ENCODE data around the gene RNH1.
"Not testable (repeated sequence)": the region's sequence is repeated elsewhere in the genome, so short reads cannot be mapped to it uniquely, and the experiment has no call there.

The RNH1 gene

DNA sequence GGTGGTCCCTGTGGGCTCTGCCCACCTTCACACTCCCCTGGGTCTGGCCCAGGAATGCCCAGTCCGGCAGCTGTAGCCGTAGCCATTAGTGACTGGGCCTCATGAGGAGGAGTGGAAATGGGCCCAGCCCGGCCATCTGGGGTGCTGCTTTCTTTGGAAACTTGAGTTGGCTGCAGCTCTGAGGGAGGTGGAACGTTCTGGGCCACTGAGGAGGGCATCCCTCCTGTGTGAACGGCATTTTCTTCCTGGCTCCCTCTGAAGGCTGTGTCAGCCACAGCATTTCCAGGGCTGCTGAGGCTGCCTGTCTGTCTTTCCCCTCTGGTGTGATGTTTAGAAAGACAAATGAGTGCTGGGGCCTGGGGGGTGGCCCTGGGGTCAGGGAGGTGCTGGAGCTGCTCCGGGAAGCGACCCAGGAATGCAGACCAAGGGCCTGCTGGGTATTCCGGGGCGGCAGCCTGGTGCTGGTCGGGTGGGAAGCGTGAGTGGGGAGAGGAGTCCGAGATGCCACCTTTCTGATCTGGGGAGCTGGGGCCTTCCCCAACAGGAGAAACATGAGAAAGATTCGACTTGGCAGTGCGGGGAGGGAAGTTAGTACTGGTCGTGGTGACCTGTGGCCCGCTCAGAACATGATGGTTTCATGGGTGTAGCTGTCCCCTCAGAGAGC, 29.9 kb downstream of the RNH1 start:
- no peak for DNase-seq (ENCODE audit: low read depth in 2 of 2)

- no peak for DNase-seq (ENCODE audit: low read depth in 2 of 2)
Measured at GRCh38 chr11:476416-476815, 30.6 kb downstream of the RNH1 start.

DNA sequence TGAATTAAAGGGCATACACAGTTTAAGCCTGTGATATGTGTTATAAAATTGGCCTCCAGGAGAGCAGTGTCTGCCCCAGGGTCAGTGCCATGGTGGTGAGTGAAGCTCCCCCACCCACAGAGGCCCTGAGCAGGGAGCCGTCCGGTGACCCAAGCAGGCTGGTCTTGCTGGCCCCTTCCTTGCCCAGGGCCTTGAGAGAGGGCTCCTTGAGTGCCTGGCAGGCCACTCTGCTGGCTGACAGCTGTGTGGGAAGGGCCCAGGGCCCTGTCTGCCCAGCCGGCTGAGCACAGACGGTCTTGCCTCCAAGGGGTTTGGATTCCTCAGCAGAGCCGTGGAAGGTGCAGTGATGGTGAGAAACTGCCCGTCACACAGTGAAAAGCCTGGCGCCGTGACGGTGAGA, 31.1 kb downstream of the RNH1 start:
- DNase-seq (ENCODE audit: low read depth in 2 of 2), result no peak

DNA sequence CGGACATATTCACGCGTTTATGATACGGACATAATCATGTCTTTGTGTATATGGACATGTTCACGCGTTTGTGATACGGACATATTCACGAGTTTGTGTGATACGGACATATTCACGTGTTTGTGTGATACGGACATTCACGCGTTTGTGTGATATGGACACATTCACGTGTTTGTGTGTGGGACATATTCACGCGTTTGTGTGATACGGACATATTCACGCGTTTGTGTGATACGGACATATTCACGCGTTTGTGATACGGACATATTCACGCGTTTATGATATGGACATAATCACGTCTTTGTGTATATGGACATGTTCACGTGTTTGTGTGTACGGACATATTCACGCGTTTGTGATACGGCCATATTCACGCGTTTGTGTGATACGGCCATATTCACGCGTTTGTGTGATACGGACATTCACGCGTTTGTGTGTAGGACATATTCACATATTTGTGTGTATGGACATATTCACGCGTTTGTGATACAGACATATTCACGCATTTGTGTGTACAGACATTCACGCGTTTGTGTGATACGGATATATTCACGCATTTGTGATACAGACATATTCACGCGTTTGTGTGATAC, 32.0 kb downstream of the RNH1 start:
- no peak for DNase-seq (ENCODE audit: low read depth in 2 of 2)

- DNase-seq (ENCODE audit: low read depth in 2 of 2), result no peak
Measured at GRCh38 chr11:473962-474785, 32.9 kb downstream of the RNH1 start.

GRCh38 chr11:473415-473814, 33.6 kb downstream of the RNH1 start:
- DNase-seq (ENCODE audit: low read depth in 2 of 2), result no peak

DNA sequence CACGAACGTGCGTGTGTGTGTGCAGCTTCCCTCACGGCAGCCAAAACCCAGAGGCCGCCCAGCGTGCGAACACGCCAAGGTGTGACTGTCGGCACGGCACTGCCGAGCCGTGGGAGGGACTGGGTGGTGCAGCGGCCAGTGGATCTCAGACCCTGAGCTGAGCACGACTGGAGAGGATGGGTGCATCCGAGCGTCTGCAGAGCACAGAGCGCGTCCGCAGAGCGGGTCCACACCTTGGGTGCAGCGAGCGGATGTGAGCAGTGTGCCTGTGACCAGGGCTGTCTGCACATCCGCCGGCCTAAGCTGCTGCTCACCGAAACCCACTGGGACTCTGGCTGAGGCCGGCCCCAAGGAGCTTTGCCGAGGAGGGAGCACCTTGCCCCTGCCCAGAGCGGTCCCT, 34.2 kb downstream of the RNH1 start:
- DNase-seq (ENCODE audit: low read depth in 2 of 2), result no peak

GRCh38 chr11:472272-472671, 34.8 kb downstream of the RNH1 start:
- no peak for DNase-seq (ENCODE audit: low read depth in 2 of 2)

GRCh38 chr11:471468-472145, 35.4 kb downstream of the RNH1 start:
- DNase-seq (ENCODE audit: low read depth in 2 of 2), result no peak

DNA sequence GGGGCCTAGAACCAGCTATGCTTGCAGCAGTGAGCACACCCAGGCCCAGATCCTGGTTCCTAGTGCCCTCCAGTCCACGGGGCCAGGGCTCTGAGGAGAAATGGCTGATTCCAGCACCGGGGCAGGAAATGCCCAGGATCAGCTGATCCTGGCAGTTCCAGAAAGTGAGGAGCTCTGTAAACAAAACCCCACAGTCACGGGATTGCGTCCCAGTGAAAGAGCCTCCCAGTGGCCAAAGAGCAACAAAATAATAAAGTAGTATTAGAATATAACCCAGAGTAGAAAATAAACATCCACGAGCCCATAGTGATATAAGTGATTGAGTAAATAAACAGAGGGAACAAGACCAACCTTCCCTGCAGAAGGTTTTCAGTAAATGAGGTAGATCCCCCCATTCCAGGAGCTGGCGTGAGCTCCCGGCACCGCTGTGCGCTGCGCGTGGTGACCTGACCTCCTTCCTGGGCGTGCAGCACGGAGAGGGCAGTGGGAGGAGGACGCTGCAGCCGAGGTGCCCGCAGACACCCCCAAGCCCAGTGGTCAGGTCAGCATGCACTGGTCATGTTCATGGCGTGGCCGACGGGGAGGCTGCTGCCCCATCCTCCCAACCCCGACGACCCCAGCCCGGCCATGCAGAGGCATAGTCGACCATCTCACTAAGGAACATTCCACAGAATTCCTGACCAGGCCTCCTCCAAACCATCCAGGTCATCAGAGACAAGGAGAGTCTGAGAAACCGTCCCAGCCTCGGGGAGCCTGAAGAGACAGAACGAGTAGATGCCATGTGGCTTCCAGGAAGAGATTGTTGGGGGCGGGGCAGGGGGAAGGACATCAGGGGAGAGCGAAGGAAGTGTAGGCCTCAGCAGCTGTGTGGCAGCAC, 37.1 kb downstream of the RNH1 start:
- no peak for DNase-seq (ENCODE audit: low read depth in 2 of 2)

DNA sequence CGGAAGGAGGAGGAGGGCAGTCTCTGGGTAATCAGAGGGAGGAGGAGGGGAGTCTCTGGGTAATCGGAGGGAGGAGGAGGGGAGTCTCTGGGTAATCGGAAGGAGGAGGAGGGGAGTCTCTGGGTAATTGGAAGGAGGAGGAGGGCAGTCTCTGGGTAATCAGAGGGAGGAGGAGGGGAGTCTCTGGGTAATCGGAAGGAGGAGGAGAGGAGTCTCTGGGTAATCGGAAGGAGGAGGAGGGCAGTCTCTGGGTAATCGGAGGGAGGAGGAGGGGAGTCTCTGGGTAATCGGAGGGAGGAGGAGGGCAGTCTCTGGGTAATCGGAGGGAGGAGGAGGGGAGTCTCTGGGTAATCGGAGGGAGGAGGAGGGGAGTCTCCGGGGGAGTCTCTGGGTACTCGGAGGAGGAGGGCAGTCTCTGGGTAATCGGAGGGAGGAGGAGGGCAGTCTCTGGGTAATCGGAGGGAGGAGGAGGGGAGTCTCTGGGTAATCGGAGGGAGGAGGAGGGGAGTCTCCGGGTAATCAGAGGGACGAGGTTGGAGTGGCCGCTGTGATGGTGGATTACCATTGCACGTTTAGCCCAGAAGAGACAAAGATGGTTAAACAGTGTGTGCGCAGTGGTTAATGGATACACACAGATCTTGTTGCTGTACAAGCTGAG, 37.9 kb downstream of the RNH1 start:
- DNase-seq (ENCODE audit: low read depth in 2 of 2), result not testable (repeated sequence)

- no peak for DNase-seq (ENCODE audit: low read depth in 2 of 2)
Measured at GRCh38 chr11:468493-468892, 38.5 kb downstream of the RNH1 start.

- DNase-seq (ENCODE audit: low read depth in 2 of 2), result no peak
Measured at GRCh38 chr11:468036-468435, 39.0 kb downstream of the RNH1 start.

- DNase-seq (ENCODE audit: low read depth in 2 of 2), result no peak
Measured at GRCh38 chr11:465896-466530, 41.0 kb downstream of the RNH1 start.

DNA sequence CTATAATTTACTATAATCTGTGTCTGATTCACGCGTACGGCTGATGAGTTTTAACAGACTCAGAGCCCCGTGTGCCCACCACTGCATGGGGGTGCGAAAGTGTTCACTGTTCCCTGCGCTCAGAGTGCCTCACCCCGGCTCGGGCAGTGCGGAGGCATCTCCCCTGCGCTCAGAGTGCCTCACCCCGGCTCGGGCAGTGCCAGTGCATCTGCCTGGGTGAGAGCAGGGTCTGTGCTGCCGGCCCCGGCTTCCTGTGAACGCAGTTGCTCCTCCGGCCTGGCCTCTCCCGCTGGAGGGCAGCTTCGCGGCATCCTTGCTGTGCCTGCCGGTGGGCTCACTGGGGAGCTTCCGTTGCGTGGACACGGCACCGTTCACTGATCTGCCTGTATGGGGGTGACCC, 42.7 kb downstream of the RNH1 start:
- DNase-seq (ENCODE audit: low read depth in 2 of 2), result no peak

DNA sequence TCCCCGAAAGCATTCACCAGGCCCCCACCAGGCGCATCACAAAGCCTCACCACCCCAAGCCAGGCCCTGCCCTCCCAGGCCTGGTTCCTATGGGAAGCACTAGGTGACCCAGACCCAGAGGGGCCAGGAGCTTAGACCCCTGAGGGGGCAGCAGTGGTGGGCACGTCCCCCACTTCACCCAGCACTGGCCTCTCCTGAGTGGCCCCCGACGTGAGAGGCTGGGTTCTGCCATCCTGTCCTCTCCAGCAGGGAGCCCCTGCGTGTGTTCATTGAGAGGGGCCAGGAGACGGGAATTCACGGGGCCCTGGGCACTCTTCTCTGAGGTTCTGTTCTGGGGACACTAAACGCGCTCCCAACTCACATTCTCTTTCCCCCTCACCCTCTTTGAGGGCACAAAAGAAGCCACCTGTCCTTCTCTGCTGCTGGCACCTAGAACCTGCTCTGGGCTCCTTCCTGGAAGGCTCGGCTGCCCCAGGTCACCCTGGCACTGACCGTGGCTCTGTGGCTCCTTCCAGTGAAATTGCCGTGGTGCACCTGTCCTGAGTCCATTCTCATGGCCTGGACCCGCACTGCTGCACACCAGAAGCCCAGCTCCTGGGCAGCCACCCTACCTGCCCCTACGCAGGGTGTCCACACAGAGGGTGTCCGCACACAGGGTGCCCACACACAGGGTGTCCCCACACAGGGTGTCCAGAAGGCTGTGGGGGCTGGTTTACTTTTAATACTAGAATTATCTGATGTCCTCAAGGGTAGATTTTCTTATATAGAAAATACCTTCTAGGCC, 44.7 kb downstream of the RNH1 start:
- DNase-seq (ENCODE audit: low read depth in 2 of 2), result no peak

- DNase-seq (ENCODE audit: low read depth in 2 of 2), result no peak
Measured at GRCh38 chr11:461626-462025, 45.4 kb downstream of the RNH1 start.

DNA sequence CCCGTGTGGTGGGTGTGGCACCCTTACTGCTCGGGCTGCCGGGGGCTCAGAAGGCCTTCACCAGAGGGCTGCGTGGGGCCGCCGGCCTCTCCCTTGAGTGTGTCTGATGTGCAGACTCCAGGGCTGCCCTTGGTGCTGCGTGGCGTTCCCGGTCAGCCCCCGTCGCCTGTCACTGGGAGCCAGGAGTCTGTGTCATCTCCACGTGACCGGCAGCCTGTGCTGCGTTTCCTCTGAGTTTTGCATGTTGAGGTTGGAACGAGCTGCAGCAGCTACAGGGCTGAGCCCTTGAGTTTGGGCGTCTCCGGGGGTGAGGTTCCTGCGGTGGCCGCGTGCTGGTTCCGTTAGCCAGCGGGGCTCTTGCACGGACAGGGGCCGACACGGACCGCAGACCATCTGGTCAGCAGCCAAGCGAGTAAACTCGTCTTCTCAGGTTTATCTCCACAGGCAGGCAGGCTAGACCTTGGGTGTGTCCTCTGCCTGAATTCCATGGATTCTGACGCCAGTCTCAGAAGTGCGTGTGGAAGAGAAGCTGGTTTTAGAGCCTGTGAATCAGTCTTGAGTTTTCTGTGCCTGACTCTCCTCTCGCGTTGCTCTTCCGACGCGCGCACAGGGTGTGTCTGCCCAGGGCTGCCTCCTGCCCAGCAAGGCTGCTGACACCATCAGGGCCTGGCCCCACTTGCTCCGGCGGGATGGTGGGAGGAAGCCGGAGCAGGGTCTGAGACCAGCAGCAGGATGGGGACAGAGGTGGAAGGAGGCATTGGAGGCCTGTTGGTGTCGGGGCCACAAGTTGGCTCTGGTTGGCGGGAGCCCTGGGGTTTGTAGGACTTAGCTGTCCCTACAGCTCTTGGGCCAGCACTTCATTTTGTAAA, 46.5 kb downstream of the RNH1 start:
- no peak for DNase-seq (ENCODE audit: low read depth in 2 of 2)
